DMS153 treated with DMSO at 0.1 percent for 48 hours (cell line): ENCODE data around the gene ZNF236.
"Not testable (repeated sequence)": the region's sequence is repeated elsewhere in the genome, so short reads cannot be mapped to it uniquely, and the experiment has no call there.

Source experiments
- DNase-seq: peaks from one replicate; lab custom pipeline; 2025; ENCODE audit not compliant: unreplicated experiment; lab: John Stamatoyannopoulos, UW

The ZNF236 gene

DNA sequence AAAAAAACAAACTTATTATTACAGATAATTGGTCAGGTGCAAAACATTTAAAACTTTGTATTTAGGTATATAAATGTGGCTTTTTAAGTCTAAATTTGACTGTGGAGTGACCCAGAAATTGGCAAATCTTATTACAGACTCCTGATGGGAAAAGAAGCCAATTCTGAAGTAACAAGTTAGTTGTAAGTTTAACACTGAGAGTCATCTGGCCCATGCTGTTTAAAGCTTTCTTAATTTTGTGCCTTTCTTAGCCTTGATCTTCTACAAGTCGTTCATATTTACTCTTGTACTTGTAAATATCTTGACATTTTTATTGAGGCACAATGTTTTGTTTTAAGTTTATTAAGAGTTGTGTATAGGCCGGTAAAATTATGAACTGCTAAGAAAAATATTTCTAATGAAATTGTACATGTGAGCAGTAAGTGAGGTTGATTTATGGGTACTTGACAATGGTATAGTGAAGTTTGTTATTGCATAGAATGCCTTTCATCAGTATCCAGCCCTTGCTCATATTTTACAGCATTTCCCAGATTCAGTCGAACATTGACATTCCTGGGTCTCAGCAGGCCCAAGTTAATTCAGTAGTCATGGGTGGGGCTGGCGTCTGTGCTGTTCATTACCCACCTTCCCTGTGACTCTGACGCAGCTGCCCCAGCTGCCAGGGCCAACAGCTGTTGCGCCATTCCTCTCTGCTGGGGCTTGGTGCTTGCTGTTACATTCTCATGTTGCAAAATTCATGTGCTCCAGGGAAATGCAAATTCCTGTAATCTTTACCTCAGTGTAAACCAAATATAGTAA is 121.4 kb downstream of the ZNF236 start:
- DNase-seq = no peak

DNA sequence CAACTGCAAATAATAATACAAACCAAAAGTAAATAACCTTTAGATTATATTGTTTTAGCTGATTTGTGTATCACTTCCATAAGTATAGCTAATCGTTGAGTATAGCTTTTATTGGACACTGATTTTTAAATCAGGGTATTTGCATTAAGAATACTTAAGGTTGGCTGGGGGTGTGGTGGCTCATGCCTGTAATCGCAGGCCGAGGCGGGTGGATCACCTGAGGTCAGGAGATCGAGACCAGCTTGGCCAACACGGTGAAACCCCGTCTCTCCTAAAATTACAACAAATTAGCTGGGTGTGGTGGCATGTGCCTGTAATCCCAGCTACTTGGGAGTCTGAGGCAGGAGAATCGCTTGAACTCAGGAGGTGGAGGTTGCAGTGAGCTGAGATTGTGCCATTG is 122.0 kb downstream of the ZNF236 start:
- not testable (repeated sequence) for DNase-seq

DNA sequence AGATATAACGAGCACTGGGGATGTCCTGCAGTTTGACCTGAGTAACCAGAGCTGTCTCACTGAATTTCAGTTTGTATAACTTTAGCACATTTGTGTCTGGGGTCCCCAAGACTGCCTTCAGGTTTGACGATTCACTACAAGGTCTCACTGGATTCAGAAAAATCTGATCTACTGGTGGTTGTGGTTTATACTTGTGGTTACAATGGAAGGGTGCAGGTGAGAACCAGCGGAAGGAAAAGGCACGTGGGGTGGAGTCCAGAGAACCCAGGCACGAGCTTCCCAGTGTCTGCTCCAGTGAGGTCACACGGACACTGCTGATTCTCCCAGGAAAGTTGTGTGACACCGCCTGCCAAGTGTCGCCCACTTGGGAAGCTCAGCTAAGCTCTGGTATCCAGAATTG is 126.0 kb downstream of the ZNF236 start:
- DNase-seq = no peak

DNA sequence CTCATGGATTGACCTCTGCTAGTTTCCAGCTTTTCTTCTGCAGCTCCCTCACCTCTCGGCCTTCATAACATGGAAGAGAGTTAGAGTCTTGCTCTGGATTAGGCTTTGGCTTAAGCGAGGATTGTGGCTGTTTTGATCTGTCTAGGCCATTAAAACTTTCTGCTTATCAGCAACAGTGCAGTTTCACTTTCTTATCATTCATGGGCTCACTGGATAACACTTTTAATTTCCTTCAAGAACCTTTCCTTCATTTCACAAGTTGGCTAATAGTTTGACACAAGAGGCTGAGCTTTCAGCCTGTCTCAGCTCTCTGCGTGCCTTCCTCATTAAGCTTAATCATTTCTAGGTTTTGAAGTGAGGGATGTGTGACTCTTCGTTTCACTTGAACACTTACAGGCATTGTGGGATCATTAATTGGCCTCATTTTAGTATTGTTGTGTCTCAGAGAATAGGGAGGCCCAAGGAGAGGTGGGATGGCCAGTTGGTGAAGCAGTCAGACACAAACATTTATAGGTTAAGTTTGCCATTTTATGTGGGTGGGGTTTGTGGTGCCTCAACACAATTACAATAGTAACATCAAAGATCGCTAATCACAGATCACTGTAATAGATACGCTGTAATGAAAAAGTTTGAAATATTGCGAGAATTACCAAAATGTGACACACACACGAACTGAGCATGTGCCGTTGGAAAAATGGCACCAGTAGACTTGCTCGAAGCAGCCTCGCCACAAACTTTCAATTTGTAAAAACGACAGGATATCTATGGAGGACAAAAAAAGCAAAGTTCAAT is 129.3 kb downstream of the ZNF236 start:
- no peak for DNase-seq

DNA sequence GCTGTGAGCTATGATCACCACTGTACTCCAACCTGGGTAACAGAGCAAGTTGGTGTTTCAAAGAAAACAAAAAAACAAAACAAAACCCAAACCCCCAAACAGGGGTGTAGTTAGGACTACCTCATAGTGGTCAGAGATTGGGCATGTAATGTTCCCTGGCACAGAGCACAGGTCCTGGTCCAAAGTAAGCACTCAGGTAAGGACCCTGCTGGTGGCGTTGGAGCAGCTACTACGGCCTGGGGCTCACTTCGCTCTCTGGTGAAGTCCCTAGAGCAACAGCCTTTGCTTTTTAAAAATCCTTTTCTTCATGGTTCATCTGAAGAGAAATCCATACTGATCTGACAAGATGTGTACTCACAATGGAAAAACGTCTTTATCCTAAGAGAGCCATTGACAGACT is 130.4 kb downstream of the ZNF236 start:
- no peak for DNase-seq

DNA sequence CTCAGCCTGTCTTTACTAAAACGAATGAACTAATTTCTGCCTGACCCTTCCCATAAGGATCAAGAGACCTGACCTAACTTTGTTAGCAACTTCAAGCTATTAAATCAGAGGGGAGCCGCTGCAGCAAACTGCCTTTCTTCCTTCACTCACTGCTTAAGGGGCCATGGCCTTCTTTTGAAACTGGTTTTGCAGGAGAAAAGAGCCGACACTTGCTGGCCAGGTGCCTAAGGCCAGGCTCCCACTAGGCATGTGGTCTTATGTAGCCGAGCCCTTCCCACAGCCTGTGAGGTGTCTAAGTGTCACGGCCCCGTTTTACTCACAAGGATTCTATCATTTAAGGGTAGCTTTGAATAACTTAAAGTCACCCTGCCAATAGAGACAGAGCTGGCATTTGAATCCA is 130.8 kb downstream of the ZNF236 start:
- DNase-seq = no peak

DNA sequence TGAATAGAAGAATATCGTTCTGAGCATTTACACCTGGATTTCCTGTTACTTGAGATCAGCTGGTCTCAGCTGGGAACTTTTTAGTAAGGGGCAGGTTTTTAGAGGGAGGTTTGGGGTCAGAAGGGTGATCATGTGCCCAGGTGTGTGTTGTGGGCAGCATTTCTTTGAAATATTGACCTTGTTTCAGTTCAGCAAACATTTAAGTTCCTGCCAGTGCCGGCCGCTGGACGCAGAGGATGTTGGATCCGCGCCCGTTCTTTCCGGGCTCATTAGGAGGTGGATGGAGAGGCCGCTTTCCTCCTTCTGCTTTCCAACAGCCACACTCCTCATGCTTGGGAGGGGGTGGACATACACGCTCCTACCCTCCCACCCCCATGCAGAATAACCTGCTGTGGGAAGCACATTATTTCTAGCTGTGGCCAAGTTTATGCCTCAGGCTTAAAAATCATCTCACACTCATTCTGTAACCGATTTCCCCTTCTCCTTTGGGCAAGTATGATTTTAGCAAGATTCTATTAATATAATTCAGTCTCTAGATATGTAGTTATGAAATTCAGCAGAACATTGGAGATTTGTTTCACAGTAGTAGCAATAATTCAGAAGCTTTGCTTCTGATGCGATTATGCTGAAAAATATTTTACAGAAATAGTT is 131.4 kb downstream of the ZNF236 start:
- DNase-seq = peak; percentile 51

DNA sequence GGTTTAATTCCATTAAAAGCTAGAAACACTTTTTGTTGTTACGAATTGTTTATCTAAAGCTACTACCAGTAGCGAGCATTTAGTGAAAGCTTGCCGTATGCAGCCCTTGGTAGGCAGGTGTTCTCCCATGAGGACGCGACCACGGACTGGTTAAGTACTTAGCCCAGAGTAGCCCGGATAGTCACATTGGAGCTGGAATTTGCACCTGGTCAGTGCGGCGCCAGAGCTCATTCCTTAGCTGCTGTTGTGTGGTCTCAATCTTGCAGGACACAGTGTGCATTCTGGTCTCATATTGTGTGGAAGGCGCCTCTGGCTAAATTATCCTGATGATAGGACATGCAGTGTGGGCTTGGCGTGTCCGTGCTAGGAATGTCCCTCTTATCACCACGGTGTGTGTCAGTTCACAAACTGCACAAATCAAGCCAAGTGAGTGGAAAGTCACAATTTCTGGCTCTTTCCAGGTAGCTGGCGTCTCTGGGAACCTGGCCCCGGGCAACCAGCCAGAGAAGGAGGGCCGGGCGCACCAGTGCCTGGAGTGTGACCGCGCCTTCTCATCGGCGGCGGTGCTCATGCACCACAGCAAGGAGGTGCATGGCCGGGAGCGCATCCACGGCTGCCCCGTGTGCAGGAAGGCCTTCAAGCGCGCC is 133.3 kb downstream of the ZNF236 start:
- peak; percentile 65 for DNase-seq

DNA sequence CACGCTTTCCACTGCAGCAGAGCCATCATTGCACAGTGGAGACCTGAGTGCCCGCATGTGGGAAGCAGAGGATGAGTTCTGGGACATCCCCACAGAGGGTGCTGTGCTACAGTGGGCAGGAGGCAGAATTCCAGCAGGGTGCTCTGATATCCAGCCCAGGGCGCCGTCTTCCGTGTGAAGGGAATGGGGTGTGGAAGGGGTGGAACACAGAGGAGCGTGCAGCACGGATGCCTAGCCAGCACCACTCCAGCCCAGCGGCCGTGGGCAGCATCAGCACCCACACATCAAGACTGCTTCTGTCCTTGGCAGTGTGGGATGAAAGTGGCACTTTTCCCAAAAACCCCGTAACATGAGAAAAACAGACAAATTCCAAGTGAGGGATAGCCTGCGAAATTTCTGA is 134.3 kb downstream of the ZNF236 start:
- no peak for DNase-seq

DNA sequence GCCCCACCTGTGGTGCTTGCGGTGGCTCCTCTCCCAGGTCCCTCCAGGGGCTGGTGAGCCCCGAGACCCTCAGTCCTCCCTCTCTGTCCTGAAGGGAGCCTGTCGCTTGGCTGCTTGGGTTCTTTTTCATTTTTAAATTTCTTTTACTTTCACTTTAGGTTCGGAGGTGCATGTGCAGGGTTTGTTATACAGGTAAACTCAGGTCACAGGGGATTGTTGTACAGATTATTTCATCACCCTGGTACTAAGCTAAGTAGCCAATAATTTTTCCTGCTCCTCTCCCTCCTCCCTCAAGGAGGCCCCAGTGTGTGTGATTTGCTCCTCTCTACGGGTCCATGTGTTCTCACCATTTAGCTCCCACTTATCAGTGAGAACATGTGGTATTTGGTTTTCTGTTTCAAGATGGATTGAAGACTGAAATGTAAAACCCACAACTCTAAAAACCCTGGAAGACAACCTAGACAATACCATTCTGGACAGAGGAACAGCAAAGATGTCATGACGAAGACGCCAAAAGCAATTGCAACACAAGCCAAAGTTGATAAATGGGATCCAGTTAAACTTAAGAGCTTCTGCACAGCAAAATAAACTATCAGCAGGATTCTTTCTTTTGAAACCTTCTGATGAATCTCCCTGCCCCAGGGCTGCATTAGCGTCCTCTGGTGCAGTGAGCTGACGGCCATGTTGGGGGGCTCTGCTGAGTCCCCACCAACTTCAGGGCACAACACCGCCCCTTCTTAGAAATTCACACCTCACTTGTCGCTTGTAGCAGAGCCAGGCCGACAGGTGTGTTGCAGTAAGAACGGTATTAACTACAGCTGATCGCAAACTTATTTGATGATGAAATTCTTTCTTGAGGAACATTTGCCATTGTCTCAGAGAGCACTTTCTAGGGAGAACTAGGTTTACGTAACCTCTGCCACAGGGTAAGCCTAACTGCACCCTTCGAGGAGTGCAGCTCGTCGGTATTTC is 135.3 kb downstream of the ZNF236 start:
- no peak for DNase-seq

DNA sequence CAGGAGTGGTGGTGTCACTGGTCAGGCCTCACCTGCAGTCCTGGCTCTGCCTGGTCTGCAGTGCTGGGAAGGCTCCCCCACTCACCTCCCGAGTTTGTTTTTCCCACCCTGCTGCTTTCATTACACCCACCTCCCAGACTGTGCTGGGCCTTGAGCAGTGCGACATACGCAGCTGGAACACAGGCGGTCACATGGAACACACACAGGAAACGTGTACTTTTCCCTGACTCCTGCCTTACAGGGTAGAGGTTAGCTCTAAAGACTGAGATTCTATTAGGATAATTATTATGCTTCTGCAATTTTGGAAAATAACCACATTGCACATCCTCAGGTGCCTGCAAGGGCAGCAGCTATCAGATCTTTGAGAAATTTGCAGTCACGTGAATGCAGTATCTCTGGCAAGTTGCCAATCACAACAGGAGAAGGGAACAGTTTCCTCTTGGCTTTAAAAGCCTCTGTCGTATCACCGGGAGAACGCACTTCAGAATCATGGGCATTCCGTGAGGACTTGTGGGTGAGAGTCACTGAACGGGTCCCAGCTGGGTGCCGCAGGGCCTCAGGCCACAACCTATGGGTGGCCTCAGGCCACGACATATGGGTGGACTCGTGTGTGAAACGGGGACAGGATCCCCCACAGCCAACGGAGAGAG is 136.5 kb downstream of the ZNF236 start:
- DNase-seq = peak; percentile 71

DNA sequence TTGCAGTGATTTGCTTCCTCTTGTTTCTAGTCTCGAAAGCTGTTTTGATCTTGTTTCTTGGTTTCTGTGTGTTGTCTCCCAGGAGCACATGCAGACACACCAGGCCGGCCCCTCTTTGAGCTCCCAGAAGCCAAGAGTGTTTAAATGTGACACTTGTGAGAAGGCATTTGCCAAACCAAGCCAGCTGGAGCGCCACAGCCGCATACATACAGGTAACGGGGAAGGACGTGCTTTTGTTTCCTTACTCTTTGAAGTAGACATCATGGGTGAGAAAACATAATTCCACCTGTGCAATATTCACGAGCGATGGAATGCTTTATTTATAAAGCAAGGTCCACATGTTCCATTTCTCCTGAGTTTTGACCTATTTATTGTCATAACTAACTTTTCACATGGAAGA is 137.2 kb downstream of the ZNF236 start:
- DNase-seq = no peak

DNA sequence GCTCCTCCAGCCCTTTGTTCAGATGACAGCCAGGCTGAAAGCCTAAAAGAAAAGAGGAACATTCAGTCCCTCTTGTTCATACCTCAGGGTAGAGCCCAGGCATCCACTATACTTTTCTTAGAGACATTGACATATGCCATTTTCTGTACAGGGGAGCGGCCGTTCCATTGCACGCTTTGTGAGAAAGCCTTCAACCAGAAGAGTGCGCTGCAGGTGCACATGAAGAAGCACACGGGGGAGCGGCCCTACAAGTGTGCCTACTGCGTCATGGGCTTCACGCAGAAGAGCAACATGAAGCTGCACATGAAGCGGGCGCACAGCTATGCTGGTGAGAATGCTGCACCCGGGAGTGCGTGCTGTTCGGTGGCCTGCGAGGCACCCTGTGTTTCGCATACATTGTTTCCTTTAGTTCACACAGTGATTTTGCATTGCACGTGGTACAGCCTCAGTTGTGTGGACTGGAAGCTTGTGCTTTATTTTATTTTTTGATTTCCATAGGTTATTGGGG is 138.2 kb downstream of the ZNF236 start:
- no peak for DNase-seq

DNA sequence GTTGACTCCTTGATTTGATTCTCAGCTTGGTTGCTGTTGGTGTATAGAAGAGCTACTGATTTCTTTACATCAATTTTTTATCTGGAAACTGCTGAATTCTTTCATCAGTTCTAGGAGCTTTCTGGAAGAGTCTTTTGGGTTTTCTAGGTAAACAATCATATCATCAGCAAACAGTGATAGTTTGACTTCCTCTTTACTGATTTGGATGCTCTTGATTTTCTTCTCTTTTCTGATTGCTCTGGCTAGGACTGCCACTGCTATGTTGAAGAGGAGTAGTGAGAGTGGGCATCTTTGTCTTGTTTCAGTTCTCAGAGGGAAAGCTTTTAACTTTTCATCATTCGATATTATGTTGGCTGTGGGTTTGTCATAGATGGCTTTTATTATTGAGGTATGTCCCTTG is 140.5 kb downstream of the ZNF236 start:
- no peak for DNase-seq

DNA sequence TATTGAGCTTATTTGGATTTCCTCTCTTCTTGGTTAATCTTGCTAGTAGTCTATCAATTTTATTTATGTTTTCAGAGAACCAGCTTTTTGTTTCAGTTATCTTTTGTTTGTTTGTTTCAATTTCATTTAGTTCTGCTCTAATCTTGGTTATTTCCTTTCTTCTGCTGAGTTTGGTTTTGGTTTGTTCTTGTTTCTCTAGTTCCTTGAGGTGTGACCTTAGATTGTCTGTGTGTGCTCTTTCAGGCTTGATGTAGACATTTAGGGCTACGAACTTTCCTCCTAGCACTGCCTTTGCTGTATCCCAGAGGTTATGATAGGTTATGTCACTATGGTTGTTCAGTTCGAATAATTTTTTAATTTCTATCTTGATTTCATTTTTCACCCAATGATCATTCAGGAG is 141.6 kb downstream of the ZNF236 start:
- no peak for DNase-seq

DNA sequence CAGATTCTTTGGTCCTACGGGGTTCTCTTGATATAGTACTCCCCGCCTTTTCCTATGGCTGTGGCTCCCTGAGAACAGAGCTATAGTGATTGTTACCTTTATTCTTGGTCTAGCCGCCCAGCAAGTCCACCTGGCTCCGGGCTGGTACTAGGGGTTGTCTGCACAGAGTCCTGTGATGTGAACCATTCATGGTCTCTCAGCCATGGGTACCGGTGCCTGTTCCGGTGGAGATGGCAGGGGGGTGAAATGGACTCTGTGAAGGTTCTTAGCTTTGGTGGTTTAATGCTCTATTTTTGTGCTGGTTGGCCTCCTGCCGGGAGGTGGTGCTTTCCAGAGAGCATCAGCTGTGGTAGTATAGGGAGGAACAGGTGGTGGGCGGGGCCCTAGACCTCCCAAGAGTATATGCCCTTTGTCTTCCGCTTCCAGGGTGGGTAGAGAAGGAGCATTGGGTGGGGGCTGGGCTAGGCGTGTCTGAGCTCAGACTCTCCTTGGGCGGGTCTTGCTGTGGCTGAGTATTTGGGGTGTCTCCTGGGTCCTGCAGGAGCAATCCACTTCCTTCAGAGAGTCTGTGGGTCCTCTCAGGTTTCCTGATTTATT is 143.3 kb downstream of the ZNF236 start:
- not testable (repeated sequence) for DNase-seq

DNA sequence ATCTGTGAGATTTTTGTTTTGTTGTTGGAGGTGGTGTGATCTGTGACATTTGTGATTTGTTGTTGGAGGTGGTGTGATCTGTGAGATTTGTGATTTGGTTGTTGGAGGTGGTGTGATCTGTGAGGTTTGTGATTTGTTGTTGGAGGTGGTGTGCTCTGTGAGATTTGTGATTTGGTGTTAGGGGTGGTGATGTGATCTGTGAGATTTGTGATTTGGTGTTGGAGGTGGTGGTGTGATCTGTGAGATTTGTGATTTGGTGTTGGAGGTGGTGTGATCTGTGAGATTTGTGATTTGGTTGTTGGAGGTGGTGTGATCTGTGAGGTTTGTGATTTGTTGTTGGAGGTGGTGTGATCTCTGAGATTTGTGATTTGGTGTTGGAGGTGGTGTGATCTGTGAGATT is 144.9 kb downstream of the ZNF236 start:
- not testable (repeated sequence) for DNase-seq

DNA sequence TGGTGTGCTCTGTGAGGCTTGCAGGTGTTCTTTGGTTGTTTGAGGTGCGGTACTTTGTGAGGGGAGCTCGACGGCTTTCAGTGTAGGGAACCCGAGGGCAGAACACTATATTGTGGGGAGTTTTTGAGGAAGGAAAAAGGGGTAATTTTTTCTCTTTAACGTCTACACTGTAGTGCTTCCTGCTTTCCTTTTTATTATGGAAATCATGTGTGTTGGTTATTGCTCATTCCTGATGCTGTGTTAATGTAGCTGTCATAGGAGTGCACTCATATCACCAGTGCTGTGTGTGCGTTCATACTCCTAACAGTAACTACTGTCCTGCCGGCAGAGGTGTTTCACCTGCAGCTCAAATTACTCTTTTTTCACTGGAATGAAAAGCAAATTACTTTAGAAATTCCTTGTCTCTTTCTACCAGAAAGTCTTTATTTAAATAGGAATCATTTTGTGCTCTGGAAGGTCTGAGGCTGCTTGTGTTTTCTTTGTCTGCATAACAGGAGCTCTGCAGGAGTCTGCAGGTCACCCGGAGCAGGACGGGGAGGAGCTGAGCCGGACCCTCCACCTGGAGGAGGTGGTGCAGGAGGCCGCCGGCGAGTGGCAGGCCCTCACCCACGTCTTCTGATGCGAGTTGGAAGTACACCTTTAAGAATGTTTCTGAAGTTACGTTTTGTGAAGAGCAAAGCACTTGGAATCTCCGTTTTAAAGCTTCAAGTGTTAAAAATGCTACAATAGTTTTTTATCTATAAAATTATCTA is 145.5 kb downstream of the ZNF236 start:
- no peak for DNase-seq
